ENCODE data around the gene ZNF416. TPM values are rescaled to one million over a fixed set of nuclear protein-coding genes. Genes with fewer than 3 reads are reported as not detected.

Gene ZNF416
- total and polyA plus RNA-seq, 11 donors, result 1.8 to 7.3 (median 4.6) TPM

- H3K4me1 ChIP-seq, result peaks cover 0 to 29% (median 18%) of the 10 kb centered on the region in 12 donors
- peak within 1 kb of the TSS in 11 of 12 donors; percentile 41 to 84 (median 70) for H3K27ac ChIP-seq
- intact Hi-C loops (cut with DNase I), result loop anchor here in 3 of 10 donors (2.0 to 10.0 kb wide), 2 partner anchors 15 to 421 kb away; partner anchors contain the start of genes ZNF530 (in 2 of the 3) and ZNF606 (in 1 of the 3)
- H3K9me3 ChIP-seq, result peaks cover 0 to 56% (median 26%) of the 10 kb centered on the region in 12 donors
- peak within 1 kb of the TSS; percentile 32 to 90 (median 80) for H3K4me3 ChIP-seq
- H3K27me3 ChIP-seq, result no peaks in the 10 kb centered on the region
- TF ChIP-seq POLR2A (IDR thresholded peaks at IDR 0.05), result peak in 1 of 2 donors; percentile 56
- peak in 4 of 12 donors; percentile 23 to 44 (median 36) for TF ChIP-seq CTCF (IDR thresholded peaks at IDR 0.05)
- WGBS, 4 donors, result 0 to 2% (median 1%) methylated on average over 17 to 76 of the region's 76 CpGs
- peak; percentile 93 to 96 (median 95) for DNase-seq
- ATAC-seq, result peak; percentile 94 to 97 (median 96)
- H3K36me3 ChIP-seq, result peaks cover 0 to 34% (median 3%) of the 10 kb centered on the region in 9 donors
Measured at GRCh38 chr19:57583521-57584416, 5.1 kb upstream of the ZNF416 start, which contains the start of gene ZIK1. TSS of gene ZIK1 (plus strand) at chr19:57584145. CDS start at chr19:57584357, 212 bp downstream.

GRCh38 chr19:57583104-57583520 lies 4.4 kb upstream of the ZNF416 start:
- no peaks in the 10 kb centered on the region for H3K27me3 ChIP-seq
- no peak for DNase-seq
- ATAC-seq, result no peak
- peaks cover 0 to 27% (median 0%) of the 10 kb centered on the region in 9 donors for H3K36me3 ChIP-seq
- H3K27ac ChIP-seq, result peak overlapping the region in 8 of 12 donors; percentile 64 to 84 (median 70)
- H3K4me3 ChIP-seq, result peak overlapping the region in 11 of 12 donors; percentile 54 to 90 (median 81)
- TF ChIP-seq POLR2A (IDR thresholded peaks at IDR 0.05) (no peak), CTCF (IDR thresholded peaks at IDR 0.05) (no peak)
- intact Hi-C loops (cut with DNase I), result loop anchor here in 1 of 10 donors (10.0 kb wide), 1 partner anchor 422 kb away; the partner anchor contains the start of gene ZNF606
- 36 to 50% (median 38%) methylated on average over 16 to 21 of the region's 21 CpGs for WGBS, 4 donors
- H3K9me3 ChIP-seq, result peaks cover 0 to 50% (median 20%) of the 10 kb centered on the region in 12 donors
- H3K4me1 ChIP-seq, result peaks cover 0 to 32% (median 20%) of the 10 kb centered on the region in 12 donors

DNA sequence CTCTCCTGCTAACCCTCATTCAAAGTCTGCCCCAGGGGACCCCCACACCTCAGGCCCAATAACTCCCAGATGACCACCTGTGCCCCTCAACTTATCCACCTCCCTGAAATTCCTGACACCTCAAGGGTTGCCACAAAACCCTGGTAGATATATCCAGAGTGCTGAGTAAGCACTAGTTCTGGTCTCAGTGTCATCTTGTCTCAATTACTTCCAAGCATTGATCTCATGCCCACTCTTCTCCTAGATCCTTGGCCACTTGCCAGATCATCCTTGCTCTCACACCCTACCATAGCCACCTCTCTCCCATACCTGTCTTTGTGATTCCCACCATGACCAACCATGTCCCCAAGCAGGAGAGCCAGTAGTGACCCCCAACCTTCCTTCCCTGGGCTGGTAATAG lies 2.0 kb downstream of the ZNF416 start:
- intact Hi-C loops (cut with DNase I), result loop anchor here in 3 of 10 donors (5.0 kb wide), 3 partner anchors 49 to 576 kb away; partner anchors contain the start of genes ZNF329 (in 1 of the 3) and ZNF549 (in 1 of the 3)
- ATAC-seq (no peak), DNase-seq (no peak)
- Histone ChIP-seq H3K36me3 (peaks cover 18 to 55% (median 48%) of the 10 kb centered on the region in 9 donors), H3K9me3 (peaks cover 2 to 63% (median 50%) of the 10 kb centered on the region in 12 donors), H3K27ac (no peak overlapping the region), H3K4me3 (no peak overlapping the region), H3K4me1 (peaks cover 0 to 22% (median 12%) of the 10 kb centered on the region in 12 donors), H3K27me3 (no peaks in the 10 kb centered on the region)
- TF ChIP-seq POLR2A (IDR thresholded peaks at IDR 0.05), result no peak
- TF ChIP-seq CTCF (IDR thresholded peaks at IDR 0.05), result no peak
